Fibroblast of pulmonary artery (primary cell): ENCODE data around the gene ZDHHC4.

Experiments
- DNase-seq: peaks from one replicate; pipeline ENCODE4 v3.0.0-alpha.2; 2010; ENCODE audit warnings: low read depth
- H3K4me3 ChIP-seq: replicated peaks from 2 replicates; pipeline ENCODE4 v1.5.1; 2011; ENCODE audit warnings: low read depth, mild to moderate bottlenecking, control low read depth, low read length, moderate library complexity
- TF ChIP-seq, protein P1 (sequence below): IDR thresholded peaks from 2 replicates; pipeline ENCODE4 v1.5.1; 2011; ENCODE audit warnings: mild to moderate bottlenecking, control low read depth, low read length, inconsistent platforms; ENCODE audit errors: missing control alignments

ZDHHC4 gene

DNA sequence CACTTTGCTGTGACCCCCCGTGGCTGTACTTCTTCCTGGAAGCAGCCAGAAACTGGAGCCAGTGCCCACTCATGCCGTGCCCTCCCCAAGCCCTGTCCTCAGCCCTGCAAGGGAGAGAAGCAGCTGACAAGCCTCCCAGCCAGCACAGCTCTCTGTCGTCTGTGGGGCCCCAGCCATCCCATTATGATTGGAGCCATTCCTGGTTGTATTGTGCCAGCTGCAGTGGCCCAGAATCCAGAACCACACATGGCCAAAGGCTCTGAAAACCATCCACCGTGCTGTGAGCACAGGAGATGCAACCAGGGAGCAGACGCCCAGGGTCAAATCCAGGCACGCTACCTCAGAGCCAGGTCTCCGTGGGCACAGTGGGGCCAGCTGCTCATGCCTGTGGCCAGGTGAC is 44.7 kb upstream of the ZDHHC4 start:
- TF ChIP-seq, protein P1, sequence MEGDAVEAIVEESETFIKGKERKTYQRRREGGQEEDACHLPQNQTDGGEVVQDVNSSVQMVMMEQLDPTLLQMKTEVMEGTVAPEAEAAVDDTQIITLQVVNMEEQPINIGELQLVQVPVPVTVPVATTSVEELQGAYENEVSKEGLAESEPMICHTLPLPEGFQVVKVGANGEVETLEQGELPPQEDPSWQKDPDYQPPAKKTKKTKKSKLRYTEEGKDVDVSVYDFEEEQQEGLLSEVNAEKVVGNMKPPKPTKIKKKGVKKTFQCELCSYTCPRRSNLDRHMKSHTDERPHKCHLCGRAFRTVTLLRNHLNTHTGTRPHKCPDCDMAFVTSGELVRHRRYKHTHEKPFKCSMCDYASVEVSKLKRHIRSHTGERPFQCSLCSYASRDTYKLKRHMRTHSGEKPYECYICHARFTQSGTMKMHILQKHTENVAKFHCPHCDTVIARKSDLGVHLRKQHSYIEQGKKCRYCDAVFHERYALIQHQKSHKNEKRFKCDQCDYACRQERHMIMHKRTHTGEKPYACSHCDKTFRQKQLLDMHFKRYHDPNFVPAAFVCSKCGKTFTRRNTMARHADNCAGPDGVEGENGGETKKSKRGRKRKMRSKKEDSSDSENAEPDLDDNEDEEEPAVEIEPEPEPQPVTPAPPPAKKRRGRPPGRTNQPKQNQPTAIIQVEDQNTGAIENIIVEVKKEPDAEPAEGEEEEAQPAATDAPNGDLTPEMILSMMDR, result no peak
- DNase-seq, result no peak
- no peak overlapping the region for H3K4me3 ChIP-seq

DNA sequence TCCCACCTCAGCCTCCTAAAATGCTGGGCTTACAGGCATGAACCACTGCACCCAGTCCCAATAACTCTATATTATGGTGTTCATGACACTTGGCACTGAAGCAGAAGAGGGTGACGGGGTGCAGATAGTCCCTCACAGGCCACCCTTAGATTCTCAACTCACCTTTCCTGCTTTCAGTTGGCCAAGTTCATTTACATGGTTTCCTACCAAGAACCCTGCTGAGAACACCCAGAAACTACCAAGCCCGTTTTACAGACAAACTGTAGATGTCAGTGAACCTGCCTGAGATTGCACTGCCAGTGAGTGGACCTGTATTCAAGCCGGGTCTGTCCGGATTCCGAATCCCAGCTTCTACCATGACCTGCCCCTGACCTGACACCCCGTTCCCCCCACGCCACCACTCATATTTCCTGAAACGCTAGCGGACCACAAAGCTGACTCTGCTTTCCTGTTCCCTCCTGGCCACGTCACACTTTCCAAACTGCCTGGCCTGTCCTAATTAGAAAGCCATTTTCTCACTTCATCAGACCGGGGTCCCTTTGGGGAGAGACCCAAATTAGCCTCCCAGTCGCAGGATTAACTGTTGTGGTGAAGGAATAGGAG is 43.3 kb upstream of the ZDHHC4 start:
- no peak overlapping the region for H3K4me3 ChIP-seq
- no peak for DNase-seq
- TF ChIP-seq, protein P1, result no peak

DNA sequence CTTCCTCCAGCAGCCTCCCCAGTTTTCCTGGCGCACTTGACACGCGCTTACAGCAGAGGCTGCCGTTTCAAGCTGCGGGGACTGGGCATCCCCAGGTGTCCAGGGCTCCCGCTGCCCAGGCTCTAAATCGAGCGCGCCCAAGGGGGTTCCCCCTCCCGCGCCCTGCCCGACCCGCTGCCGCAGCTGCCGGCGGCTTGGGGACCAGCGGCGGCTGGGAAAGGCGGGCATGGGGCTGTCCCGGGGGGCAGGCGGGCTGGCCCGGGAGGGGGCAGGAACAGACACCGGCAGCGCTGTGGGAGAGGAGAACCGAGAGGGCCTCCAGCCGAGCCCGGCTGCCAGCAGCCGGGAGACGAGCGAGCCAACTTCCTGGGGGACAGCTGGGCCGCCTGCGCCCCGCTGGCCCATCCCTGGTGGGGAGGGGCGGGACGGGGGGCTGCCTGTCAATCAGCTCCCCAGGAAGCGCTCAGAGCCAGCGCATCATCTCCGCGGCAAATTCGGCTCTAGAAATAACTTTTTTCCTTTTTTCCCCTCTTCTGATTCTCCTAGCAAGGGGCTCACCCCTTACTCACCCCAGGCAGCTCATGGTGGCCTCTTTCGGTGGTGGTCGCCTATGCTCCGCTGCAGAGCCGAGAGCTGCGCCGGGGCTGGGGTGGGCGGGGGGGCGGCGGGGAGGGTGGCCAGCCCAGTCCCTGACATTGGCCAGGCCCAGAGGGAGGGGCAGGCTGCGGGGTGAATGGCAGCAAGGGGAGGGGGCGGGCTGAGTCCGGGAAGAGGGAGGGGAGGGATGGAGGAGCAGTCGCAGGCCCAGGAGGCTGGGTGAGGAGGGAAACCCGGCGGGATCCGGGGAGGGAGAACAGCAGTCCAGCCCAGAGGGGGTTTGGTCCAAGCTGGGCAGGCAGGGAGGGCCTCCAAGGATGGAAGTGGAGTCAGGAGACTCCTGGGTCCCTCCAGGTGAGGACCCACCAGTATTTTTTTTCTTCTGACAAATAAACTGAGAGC is 40.7 kb upstream of the ZDHHC4 start:
- TF ChIP-seq, protein P1, result no peak
- peak; percentile 5 for DNase-seq
- H3K4me3 ChIP-seq, result peak overlapping the region; percentile 19

DNA sequence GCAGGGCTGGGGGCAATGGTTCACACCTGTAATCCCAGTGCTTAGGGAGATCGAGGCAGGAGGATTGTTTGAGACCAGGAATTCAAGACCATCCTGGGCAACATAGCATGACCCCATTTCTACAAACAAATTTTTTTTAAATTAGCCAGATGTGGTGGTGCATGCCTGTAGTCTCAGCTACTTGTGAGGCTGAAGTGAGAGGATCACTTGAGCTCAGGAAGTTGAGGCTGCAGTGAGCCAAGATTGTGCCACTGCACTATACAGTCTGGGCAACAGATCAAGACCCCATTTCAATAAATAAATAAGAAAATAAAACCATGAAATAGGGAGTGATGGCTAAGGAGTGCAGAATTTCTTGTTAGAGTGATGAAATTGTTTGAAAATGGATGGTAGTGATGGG is 34.9 kb upstream of the ZDHHC4 start:
- TF ChIP-seq, protein P1, result no peak
- H3K4me3 ChIP-seq, result no peak overlapping the region
- no peak for DNase-seq

DNA sequence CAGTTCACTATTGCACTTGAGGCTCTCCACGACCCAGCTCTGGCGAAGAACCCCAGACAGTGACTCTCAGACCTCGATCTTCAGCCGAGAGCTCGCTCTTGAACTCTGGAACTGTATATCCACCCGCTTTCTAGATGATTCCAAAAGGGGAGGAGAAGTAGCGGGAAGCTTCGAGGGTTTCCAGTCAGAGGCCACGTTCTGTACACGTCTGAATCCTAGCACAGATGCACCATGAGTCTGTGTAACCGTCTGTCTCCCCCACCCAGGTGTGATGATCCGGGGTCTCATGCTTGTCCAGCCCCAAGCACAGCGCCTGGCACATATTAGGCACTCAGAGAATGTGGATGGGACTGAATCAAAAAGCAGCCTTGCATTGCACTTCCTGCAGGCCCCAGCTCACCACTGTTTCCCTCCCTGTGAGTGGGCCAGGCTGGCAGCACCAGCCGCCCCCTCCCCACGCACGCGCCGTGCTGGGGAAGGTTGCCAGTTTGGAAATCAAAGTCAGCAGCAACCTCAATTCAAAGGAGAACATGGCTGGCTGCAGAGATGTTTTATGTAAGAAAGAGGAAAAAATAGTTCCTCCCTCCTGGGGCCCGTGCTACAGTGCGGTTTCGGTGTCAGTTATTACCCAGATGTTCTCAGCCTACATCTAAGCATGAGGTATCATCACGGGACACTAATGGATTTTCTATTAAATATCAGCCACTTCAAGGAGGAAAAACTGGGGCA is 31.7 kb upstream of the ZDHHC4 start:
- no peak overlapping the region for H3K4me3 ChIP-seq
- TF ChIP-seq, protein P1, result no peak
- no peak for DNase-seq

DNA sequence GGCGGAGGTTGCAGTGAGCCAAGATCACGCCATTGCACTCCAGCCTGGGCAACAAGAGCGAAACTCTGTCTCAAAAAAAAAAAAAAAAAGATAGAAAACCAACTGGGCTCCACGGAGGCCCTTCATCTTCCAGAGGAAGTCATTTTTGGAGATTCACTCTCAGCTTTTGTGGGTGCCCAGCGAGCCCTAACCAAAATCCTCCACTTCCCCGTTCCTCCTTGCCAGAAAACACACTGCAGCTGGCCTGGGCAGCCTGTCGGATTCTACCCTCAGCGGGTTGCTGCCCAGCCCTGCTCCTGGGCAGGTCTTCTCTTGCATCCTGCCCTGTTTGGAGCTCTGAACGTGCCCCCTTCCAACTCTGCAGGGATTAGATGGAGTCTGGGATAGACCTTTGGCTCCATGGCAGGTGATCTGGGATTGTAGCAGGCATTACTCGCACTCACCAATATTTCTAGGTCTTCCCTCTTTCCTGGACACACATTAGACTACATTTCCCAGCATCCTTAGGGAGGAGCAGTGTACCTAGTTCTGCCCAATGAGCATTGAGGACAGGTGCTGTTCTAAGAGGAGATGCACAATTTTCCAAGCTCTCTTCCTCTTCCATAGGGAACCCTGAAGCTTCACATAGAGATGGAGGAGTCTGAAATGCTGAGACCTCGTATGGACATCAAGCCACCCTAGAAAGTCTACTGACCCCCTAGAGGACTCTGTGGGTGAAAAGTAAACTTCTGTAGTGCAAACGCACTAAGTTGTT is 30.6 kb upstream of the ZDHHC4 start:
- TF ChIP-seq, protein P1, result no peak
- DNase-seq, result no peak
- H3K4me3 ChIP-seq, result no peak overlapping the region
